ENCODE measurements around the gene GIT1. TPM values are rescaled to one million over a fixed set of nuclear protein-coding genes. Genes with fewer than 3 reads are reported as not detected.

GIT1 gene
- total and polyA plus RNA-seq, 9 of the 15 experiments (the other 6 are each of a cell fraction or from before 2014, with no cell fraction given) = 0.35 to 35.3 (median 17.1) TPM

DNA sequence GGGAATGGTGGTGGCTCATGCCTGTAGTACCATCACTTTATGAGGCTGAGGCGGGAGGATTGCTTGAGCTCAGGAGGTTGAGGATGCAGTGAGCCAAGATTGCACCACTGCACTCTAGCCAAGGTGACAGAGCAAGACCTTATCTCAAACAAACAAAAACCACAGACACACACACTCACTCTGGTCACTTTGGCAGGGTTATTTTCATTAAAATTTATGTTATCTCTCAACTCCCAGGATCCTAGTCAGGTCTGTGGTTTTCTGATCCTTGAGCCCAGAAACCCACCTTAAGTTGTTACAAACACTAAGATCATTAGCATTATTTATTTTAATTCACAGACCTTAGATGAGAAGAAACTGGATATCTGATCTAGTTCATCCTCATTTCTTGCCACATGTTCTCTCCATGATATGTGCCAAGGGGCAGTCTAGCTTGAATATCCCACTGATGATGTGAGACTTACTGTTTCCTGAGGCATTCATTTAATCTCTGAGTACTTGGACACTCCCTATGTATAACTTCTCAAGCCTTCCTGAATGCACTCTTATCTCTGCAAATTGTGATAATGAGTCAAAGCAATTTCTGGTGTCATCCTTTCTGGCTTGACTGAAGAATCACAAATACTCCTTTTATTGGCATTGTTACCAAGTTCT lies 32.2 kb downstream of the GIT1 start (continued):
- TF ChIP-seq MEIS2 (IDR thresholded peaks at IDR 0.05; ENCODE audit: partially characterized antibody) (peak; percentile 94), DIDO1 (tag; IDR thresholded peaks at IDR 0.05; ENCODE audit: low read depth) (no peak), ESRRA (IDR thresholded peaks at IDR 0.05; ENCODE audit: borderline replicate concordance, low read depth) (peak; percentile 96; the same call in 1 of the 2 replicates), ARID1B (IDR thresholded peaks at IDR 0.05) (peak; percentile 95), ZNF347 (CRISPR knock-in tag; IDR thresholded peaks at IDR 0.05; ENCODE audit: low read depth) (no peak), ARID2 (IDR thresholded peaks at IDR 0.05) (no peak), MEF2A (IDR thresholded peaks at IDR 0.05; ENCODE audit: control insufficient read depth, low read depth, low read length) (no peak), CBFA2T2 (conservative IDR thresholded peaks at IDR 0.05) (peak; percentile 88), MECOM (CRISPR knock-in tag; IDR thresholded peaks at IDR 0.05) (0 out of 2 replicates have a peak, but pooled peaks have one; percentile 33), ZNF224 (CRISPR knock-in tag; IDR thresholded peaks at IDR 0.05) (no peak), ZNF12 (CRISPR knock-in tag; IDR thresholded peaks at IDR 0.05) (no peak), ZNF217 (CRISPR knock-in tag; IDR thresholded peaks at IDR 0.05) (no peak), TCF3 (CRISPR knock-in tag; IDR thresholded peaks at IDR 0.05) (peak; percentile 77), ZNF232 (CRISPR knock-in tag; IDR thresholded peaks at IDR 0.05) (no peak)
- TF ChIP-seq, protein P1, sequence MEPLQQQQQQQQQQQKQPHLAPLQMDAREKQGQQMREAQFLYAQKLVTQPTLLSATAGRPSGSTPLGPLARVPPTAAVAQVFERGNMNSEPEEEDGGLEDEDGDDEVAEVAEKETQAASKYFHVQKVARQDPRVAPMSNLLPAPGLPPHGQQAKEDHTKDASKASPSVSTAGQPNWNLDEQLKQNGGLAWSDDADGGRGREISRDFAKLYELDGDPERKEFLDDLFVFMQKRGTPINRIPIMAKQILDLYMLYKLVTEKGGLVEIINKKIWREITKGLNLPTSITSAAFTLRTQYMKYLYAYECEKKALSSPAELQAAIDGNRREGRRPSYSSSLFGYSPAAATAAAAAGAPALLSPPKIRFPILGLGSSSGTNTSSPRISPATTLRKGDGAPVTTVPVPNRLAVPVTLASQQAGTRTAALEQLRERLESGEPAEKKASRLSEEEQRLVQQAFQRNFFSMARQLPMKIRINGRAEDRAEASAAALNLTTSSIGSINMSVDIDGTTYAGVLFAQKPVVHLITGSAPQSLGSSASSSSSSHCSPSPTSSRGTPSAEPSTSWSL (CRISPR knock-in tag; IDR thresholded peaks at IDR 0.05; ENCODE audit: borderline replicate concordance) = no peak
- TF ChIP-seq, protein P2, sequence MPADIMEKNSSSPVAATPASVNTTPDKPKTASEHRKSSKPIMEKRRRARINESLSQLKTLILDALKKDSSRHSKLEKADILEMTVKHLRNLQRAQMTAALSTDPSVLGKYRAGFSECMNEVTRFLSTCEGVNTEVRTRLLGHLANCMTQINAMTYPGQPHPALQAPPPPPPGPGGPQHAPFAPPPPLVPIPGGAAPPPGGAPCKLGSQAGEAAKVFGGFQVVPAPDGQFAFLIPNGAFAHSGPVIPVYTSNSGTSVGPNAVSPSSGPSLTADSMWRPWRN (IDR thresholded peaks at IDR 0.05; ENCODE audit: low read depth) = peak; percentile 95
- TF ChIP-seq, protein P3, sequence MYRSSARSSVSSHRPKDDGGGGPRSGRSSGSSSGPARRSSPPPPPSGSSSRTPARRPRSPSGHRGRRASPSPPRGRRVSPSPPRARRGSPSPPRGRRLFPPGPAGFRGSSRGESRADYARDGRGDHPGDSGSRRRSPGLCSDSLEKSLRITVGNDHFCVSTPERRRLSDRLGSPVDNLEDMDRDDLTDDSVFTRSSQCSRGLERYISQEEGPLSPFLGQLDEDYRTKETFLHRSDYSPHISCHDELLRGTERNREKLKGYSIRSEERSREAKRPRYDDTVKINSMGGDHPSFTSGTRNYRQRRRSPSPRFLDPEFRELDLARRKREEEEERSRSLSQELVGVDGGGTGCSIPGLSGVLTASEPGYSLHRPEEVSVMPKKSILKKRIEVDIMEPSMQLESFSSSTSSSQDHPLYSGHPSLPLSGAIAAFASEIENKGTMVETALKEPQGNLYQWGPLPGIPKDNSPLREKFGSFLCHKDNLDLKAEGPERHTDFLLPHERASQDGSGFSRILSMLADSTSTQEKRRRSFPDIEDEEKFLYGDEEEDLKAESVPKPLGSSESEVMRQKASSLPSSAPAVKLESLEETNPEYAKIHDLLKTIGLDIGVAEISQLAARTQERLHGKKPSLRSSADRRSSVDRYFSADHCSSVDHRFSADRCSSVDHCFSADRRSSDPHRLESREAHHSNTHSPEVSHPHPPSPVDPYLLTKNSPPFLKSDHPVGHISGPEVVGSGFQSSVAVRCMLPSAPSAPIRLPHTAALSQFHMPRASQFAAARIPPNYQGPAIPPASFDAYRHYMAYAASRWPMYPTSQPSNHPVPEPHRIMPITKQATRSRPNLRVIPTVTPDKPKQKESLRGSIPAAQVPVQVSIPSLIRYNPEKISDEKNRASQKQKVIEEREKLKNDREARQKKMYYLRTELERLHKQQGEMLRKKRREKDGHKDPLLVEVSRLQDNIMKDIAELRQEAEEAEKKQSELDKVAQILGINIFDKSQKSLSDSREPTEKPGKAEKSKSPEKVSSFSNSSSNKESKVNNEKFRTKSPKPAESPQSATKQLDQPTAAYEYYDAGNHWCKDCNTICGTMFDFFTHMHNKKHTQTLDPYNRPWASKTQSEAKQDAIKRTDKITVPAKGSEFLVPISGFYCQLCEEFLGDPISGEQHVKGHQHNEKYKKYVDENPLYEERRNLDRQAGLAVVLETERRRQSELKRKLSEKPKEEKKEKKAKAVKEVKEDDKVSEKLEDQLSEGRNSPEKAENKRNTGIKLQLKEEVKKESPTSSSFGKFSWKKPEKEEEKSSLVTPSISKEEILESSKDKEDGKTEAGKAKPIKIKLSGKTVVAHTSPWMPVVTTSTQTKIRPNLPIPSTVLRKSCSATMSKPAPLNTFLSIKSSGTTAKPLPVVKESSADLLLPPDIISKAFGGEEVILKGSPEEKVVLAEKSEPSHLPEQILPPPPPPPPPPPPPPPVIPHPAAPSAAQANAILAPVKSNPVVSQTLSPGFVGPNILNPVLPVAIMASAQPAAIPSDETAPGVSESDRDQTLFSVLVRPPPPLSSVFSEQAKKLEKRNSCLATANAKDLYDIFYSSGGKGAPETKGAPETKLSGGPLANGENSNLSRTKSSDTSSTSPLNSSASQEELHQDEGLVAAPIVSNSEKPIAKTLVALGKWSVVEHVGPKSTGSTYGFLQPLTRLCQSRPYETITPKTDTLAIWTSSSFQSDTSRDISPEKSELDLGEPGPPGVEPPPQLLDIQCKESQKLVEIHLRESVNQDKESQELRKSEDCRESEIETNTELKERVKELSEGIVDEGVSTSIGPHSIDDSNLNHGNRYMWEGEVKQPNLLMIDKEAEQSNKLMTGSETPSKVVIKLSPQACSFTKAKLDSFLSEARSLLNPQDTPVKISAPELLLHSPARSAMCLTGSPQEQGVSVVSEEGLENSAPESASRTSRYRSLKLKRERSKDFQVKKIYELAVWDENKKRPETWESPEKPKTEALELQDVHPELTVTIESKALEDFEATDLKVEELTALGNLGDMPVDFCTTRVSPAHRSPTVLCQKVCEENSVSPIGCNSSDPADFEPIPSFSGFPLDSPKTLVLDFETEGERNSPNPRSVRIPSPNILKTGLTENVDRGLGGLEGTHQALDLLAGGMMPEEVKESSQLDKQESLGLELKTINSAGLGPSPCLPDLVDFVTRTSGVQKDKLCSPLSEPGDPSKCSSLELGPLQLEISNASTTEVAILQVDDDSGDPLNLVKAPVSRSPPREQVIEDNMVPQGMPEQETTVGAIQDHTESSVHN (IDR thresholded peaks at IDR 0.05; ENCODE audit: borderline replicate concordance in 1 of 2, low read depth in 1 of 2) = 0 out of 4 replicates have a peak, but pooled peaks of 1 of the 2 experiments have one; percentile 29

Data from K562 (cell line).